Colonic mucosa (tissue), 4 donors: Measurements from ENCODE around the gene SVIL. TPM values are rescaled to one million over a fixed set of nuclear protein-coding genes. Genes with fewer than 3 reads are reported as not detected.
"Not testable (repeated sequence)": the region's sequence is repeated elsewhere in the genome, so short reads cannot be mapped to it uniquely, and the experiment has no call there.

Source experiments
- DNase-seq: peaks from one replicate; pipeline ENCODE4 v3.0.0-alpha.2; 2020
- H3K27ac ChIP-seq: fragments of 200-600 bp; one replicate; pipeline ENCODE4 v1.8.0; 2021
- H3K27me3 ChIP-seq: fragments of 200-600 bp; one replicate; pipeline ENCODE4 v1.8.0; 2021
- H3K36me3 ChIP-seq: fragments of 200-600 bp; one replicate; pipeline ENCODE4 v1.8.0; 2021
- H3K4me1 ChIP-seq: fragments of 200-600 bp; one replicate; pipeline ENCODE4 v1.8.0; 2021; ENCODE audit warnings: mild to moderate bottlenecking
- H3K4me3 ChIP-seq: fragments of 200-600 bp; one replicate; pipeline ENCODE4 v1.8.0; 2021
- H3K9ac ChIP-seq, 2 donors: one replicate each; pipeline ENCODE4 v1.7.0; 2013; ENCODE audit warnings: control low read depth in 2 of 2, low read depth in 2 of 2, low read length in 2 of 2
- H3K9me3 ChIP-seq: fragments of 200-600 bp; one replicate; pipeline ENCODE4 v1.8.0; 2021
- CTCF ChIP-seq: fragments of 200-600 bp; IDR thresholded peaks from one replicate; pipeline ENCODE4 v1.8.0; 2022; ENCODE audit warnings: antibody characterized with exemption, mild to moderate bottlenecking
- intact Hi-C: fragments of 100-400 bp; cut with DNase I; formaldehyde crosslinking; loops from one replicate; pipeline ENCODE4 v1.14.1; 2022
- total RNA-seq, 2 donors: library from RNA; stranded (reverse); fragmentation: NEBNext Ultra II Directional in 1 of 2; extraction: Animal tissue kit (Norgen Biotek cat#: 25700) in 1 of 2; gene quantifications; one replicate each; pipeline ENCODE4 v1.2.1, GENCODE V29; 2021
- donor health status: healthy.
- donor health status: DM: no; HTN: no; CAD: no.
- donor health status: DM: no; HTN: no; CAD: no.

Gene SVIL
- total RNA-seq, 2 donors from 2014 or later: 62.6 to 132 TPM

- Histone ChIP-seq H3K9me3 (no peaks in the 10 kb centered on the region), H3K9ac (peak overlapping the region in 1 of 2 donors; percentile 8), H3K4me1 (peaks cover 14% of the 10 kb centered on the region), H3K4me3 (no peak overlapping the region), H3K36me3 (no peaks in the 10 kb centered on the region), H3K27ac (peak overlapping the region; percentile 4), H3K27me3 (no peaks in the 10 kb centered on the region)
- TF ChIP-seq CTCF: no peak
- peak; percentile 40 for DNase-seq
- intact Hi-C loops: loop anchor here (10.0 kb wide), 1 partner anchor 144 kb away; no protein-coding TSS in a partner anchor
Observed at GRCh38 chr10:29590915-29591650, 43.7 kb downstream of the SVIL start.

GRCh38 chr10:29588629-29589421, 45.9 kb downstream of the SVIL start:
- Histone ChIP-seq H3K36me3 (no peaks in the 10 kb centered on the region), H3K27me3 (no peaks in the 10 kb centered on the region), H3K9me3 (no peaks in the 10 kb centered on the region), H3K27ac (no peak overlapping the region), H3K4me1 (peaks cover 14% of the 10 kb centered on the region), H3K9ac (no peak overlapping the region), H3K4me3 (no peak overlapping the region)
- intact Hi-C loops: loop anchor here (10.0 kb wide), 1 partner anchor 64 kb away; no protein-coding TSS in a partner anchor
- DNase-seq: no peak
- TF ChIP-seq CTCF: no peak

- not testable (repeated sequence) for H3K9ac ChIP-seq, H3K36me3 ChIP-seq, H3K27ac ChIP-seq, DNase-seq, H3K27me3 ChIP-seq, H3K9me3 ChIP-seq, H3K4me3 ChIP-seq
- intact Hi-C loops: loop anchor here (10.0 kb wide), 1 partner anchor 63 kb away; no protein-coding TSS in a partner anchor
- H3K4me1 ChIP-seq: peaks cover 14% of the 10 kb centered on the region
Observed at GRCh38 chr10:29587750-29588628, 46.8 kb downstream of the SVIL start.

DNA sequence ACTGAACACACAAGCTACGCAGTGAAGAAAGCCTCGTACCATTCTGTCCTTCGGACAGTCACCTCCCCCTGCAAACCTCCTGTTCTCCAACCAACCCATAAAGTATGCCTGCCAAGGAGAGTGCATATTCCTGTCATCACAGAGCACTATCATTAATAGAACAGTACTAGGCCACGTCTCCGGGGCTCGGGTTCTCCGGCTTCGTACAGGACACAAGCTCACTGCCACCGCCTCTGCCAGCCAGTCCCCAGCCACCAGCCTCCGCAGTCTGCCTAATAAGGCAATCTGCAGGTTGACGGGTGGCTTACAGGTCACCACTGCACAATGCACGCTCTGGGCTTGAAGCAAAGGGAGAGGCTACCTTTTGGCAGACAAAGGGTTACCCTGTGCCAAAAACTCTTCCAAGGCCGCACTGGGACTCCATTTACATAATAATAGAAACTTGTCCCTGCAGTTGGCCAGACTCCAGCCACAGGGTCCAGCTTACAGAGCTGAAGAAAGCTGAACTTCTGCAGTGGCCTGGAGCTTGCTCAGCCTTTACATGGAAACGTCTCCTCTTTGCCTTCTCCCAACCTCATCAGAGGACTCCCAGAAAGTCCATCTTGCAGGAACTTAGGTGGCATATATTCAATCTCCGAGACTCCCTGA, 47.5 kb downstream of the SVIL start:
- not testable (repeated sequence) for H3K9ac ChIP-seq, H3K4me3 ChIP-seq, H3K27me3 ChIP-seq, H3K36me3 ChIP-seq, H3K27ac ChIP-seq, DNase-seq, H3K9me3 ChIP-seq
- intact Hi-C loops: loop anchor here (10.0 kb wide), 1 partner anchor 62 kb away; no protein-coding TSS in a partner anchor
- H3K4me1 ChIP-seq: peaks cover 14% of the 10 kb centered on the region

DNA sequence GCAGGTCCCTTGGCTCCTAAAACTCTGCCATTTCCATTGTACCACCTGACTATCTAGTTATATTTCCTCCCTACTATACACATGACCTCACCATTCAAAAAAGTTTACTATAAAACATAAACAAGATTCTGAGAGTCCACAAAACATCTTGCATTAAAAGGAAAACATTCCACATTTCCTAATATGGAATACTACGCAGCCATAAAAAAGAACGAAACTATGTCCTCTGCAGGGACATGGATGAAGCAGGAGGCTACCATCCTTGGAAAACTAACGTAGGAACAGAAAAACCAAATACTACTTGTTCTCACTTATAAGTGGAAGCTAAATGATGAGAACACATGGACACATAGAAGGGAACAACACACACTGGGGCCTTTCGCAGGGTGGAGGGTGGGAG, 48.3 kb downstream of the SVIL start:
- H3K27me3 ChIP-seq: no peaks in the 10 kb centered on the region
- H3K36me3 ChIP-seq: no peaks in the 10 kb centered on the region
- H3K4me3 ChIP-seq: no peak overlapping the region
- TF ChIP-seq CTCF: no peak
- intact Hi-C loops: loop anchor here (10.0 kb wide), 1 partner anchor 62 kb away; no protein-coding TSS in a partner anchor
- DNase-seq: no peak
- no peak overlapping the region for H3K9ac ChIP-seq
- no peak overlapping the region for H3K27ac ChIP-seq
- H3K4me1 ChIP-seq: peaks cover 7% of the 10 kb centered on the region
- H3K9me3 ChIP-seq: no peaks in the 10 kb centered on the region
